ENCODE results near the gene LRRK2.
"Not testable (repeated sequence)": the region's sequence is repeated elsewhere in the genome, so short reads cannot be mapped to it uniquely, and the experiment has no call there.

LRRK2 gene

DNA sequence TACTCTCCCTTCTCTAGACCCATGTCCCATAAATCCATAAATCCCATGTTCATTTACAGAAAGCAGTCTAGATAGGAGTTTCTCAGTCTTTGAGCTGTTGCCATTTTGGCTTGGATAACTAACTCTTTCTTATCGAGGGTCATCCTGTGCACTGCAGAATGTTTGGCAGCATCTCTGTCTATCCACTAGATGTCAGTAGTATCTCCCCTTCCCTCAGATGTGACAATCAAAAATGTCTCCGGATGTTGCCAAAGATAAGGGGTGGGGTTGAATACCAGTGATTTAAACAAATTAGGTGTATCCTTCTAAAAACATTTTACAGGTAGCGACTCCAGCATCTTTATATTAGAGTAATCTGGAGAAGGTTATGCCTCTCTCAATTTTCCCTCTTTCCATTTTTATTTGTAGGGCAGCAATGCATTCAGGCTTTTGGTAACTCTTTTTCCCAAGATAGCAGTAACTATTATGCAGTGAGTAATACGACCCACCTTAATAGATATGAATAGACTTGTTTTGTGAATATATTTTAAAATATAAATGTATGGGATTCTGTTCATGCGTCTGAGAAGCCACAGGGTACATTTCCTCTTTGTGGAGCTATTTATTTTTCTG, 100.7 kb downstream of the LRRK2 start:
- peak; percentile 51 for DNase-seq

DNA sequence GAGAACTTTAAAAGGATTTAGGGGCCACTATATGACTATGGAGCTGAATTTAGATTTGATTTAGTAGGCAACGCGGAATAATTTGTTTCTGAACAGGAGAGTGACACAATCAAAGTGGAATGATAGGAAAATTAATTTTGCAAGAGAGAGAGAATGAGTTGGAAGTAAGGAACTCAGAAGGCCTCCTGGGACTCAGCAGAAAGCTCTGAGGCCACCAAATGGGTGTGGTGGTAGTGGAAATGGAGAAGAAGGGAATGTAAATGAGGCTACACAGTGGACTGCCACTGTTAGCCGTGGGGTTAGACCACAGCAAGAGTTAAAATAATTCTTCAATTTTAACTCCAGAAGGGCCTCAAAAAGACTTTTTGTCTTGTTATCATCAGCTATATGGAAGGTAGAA, 102.7 kb downstream of the LRRK2 start:
- no peak for DNase-seq

DNA sequence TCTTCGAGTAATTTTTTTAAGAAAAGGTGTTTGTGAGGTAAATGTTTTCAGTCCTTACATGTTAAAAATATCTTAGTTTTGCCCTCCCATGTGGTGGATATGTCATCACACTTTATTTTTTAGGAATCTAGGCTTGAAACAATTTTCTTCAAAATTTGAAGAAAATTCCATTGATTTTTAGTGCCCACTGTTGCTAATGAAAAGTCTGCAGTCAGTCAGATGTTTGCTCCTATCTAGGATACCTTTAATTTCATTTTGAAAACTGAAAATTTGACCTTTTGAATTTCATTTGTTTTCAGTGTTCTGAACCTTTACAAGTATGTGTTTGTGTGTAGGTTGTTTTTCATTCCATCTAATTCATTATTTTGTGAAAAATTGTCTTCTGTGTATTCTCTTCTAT, 105.4 kb downstream of the LRRK2 start:
- no peak for DNase-seq

DNA sequence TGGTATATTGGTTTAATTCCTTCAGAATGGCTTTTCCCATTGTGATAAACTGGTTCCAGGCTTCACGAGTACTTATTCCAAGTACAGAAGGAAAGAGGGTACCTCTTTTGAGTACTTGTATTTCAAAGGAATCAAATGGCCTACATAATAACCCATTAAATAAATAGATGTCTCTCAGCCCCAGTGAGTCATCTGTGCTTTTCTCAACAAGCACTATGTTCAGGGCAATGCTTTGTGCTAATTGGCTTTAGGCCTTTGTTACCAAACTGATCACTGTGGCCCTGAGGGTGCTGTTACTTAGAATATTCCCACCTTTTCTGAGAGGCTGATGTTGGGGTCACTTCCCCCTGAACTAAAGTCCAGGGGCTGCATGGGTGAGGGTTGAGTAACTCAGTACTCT, 107.1 kb downstream of the LRRK2 start:
- DNase-seq: no peak

DNA sequence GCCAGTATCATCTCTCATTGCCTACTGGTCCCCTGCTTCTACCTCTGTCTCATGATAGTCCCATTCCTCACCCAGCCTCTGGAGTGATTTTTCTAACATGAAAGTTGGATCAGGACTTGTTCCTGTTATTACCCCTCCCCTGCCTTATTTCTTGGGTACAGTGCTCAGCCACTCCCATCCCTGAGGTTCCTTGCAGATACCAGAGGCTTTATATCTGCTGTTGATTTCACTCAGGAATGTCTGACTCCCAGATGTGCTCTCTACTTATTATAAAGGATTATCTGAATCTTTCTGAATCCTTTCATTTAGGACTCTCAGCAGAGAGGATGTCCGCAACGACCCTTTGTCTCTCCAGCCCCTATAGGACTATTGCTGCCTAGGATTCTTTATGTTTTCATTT, 111.2 kb downstream of the LRRK2 start:
- DNase-seq: no peak

DNA sequence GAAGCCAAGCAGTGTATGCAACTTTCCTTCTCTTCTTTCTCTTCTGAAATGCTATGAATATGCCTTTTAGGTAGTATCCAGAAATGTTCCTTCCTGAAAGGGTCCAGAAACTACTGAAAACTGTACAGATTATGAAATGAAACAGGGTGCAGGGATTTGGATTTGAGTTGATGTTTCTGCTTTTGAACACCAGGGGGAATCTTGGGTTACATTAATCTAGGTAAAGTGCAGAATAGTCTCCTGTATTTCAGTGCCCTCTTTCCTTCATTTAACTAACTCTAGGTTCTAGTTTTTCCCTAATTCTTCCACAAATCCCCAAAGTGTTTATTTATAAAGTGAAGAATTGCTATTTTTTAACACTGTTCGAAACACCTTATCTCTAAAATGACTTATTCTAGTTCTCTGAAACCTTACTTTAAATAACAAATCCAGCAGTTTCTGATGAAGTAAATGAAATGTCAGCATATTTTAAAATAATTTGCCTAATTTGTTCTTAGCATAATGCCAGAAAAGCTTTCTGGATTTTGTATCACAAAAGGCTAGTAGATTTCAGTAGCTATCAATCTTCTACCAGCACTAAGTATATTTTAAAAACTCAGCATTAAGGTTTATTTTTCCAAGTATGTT, 111.9 kb downstream of the LRRK2 start:
- DNase-seq: no peak

DNA sequence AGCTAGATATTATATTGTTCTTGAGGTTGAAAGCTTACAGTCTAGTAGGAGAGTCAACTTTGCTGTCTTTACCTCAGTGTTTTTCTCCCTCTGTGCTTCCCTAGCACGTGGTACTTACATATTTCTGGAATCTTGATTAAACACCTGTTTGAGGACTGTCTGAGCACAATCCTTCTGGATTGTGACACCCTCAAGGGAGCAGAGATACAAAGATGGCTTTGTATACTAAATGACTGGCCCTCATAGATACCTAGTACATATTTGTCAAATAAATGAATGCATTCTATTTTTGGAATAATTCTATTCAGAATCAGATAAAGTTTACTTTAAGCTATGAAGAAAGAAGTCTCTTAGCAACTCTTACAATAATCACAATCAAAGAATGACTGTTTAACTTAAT, 113.3 kb downstream of the LRRK2 start:
- DNase-seq: no peak

DNA sequence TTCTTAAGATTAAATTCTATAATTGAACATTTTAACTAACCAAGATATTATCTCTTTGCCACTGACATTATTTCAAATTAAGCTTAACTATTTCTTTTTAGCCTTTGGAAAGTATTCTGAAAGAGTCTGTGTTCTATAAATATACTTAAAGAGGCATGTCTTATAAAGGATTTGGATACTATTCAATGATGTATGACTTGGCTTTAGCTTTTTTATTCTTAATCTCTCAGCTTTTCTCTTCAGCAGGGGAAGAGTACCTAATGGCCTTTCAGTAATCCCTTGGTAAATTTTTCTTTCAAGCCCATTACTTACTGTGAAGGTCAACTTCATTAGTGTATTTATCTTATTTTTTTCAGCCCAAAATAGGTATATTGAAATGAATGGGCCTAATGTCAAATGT, 113.8 kb downstream of the LRRK2 start:
- DNase-seq: no peak

DNA sequence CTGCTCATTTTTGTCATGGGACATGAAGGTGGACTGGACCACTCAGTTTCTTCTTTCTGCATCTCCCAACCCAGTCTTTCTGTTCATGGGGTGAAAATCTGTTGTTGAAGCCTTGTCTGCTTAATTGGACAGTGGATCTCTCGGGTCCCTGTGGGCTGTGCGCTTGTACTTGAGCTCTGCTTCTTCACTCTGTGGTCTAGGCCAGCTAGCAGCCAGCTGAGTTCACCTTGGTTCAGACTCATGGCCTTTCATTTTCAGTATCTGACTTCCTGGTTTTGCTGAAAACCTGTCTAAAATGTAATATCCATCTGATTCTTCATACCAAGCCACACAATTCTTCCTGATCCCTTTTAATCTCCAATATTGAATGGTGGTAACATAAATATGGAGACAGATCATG, 117.2 kb downstream of the LRRK2 start:
- DNase-seq: no peak

DNA sequence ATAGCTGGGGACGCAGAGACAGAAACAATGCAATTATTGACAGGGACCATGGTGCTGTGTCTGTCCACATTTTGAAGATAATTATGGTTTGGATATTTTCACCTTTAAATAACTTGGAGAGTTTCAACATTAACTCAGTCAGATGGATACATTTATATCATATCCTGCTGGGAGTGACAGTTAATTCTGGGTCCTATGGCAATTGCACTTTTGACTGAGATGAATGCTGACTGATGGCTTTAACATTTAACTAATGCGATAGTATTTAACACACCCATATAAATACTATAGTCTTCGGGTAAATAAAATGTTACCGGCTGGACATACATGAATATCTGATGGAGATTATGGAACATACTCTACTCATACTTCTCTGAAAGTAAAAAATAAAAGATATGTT, 118.3 kb downstream of the LRRK2 start:
- DNase-seq: no peak

DNA sequence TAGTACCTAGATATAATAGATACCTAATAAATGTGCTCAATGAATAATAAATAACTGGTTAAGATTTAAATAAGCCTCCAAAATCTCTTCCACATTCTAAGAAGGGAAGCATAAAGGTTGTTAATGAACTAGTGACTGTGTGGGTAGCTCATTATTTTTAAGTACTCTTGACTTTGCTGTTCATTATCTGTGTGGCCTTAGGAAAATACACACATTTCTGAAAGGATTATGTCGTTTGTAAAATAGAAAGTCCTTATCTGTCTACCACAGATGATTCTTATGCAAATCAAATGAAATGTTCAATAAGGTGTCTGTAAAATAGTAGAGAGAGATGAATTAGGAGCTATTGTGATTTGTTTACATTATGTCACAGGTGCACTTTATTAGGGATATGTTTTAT, 119.5 kb downstream of the LRRK2 start:
- no peak for DNase-seq

DNA sequence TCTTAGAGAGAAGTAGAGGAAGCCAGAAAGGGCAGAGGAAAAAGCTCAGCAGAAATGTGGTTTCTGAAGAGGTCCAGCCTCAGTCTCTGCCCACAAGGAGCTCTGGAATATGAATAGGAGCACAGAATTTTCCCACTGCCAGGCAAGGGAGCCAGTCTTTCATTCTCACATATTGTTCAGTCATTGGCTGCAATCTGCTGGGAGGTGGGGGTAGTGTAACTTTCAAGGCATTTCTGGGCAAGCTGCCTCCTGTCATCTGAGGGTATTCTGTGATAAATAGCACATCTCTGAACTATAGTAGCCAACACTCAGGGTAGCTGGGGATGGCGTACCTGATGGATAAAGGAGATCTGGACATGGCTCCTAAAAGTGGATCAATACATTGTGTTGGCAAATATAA, 127.2 kb downstream of the LRRK2 start:
- DNase-seq: peak; percentile 19

DNA sequence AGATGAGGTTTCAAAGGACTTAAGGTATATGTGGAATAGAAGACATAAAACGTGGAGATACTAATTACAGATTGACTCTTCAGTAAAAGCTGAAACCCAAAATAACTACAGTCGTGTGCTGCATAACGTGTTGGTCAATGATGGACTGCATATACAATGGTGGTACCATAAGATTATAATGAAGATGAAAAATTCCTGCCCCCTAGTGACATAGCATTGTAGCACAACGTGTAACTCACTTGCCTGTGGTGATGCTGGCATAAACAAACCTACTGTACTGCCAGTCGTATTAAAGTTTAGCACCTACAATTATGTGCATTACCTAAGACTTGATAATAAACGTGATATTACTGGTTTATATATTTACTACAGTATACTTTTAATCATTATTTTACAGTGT, 150.3 kb downstream of the LRRK2 start:
- DNase-seq: no peak

DNA sequence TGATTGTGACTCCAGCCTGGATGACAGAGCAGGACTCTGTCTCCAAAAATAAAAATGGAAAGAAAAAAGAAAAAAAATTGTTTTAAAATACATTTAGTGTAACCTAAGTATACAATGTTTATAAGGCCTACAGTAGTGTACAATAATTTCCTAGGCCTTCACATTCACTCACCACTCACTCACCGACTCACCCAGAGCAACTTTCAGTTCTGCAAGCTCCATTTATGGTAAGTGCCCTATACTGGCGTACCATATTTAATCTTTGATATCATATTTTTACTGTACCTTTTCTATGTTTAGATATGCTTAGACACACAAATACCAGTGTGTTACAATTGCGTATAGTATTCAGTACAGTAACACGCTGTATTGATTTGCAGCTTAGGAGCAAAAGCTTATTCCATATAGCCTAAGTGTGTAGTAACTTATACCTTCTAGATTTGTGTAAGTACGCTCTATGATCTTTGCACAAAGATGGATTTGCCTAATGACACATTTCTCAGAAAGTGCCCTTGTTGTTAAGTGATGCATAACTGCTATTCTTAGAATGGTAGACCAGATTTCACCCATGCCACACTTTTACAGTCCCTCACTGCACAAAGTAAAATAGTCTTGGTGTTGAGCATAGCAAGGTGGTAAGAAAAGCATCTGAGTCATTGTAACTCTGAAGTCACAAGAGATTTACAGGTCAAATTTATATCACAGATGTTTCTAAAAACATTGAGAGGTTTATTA, 151.9 kb downstream of the LRRK2 start:
- DNase-seq: no peak

DNA sequence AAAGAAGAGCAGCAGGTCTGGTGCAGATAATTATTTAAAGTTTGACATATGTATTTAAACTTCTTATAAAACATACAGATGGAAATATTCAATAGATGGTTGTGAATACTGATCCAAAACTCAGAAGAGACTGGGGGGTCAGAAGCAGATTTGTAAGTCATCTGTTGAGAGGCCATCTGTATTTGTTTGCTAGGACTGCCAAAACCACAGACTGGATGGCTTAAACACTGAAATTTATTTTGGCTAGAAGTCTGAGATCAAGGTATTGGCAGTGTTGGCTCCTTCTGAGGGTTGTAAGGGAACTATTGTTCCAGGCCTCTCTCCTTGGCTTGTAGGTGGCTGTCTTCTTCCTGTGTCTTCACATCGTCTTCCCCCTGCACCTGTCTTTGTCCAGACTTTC, 153.9 kb downstream of the LRRK2 start:
- no peak for DNase-seq

DNA sequence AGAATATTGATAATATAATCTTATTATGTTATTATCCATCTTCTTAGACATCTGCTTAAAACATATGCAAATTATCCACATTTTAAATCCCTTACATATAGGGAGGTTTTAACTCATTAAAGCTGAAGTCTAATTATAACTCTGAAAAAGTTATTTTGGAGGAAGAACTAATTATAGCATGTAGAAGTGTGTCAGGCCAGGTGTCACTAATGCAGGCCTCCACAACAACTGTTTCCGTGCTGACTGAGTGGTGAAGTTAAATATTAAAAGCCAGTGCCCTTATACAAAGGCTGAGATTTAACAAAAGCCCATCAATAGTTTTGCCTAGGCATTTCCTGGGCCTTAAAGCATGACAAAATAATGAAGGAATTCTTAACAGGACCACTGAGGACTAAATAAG, 157.4 kb downstream of the LRRK2 start:
- no peak for DNase-seq

DNA sequence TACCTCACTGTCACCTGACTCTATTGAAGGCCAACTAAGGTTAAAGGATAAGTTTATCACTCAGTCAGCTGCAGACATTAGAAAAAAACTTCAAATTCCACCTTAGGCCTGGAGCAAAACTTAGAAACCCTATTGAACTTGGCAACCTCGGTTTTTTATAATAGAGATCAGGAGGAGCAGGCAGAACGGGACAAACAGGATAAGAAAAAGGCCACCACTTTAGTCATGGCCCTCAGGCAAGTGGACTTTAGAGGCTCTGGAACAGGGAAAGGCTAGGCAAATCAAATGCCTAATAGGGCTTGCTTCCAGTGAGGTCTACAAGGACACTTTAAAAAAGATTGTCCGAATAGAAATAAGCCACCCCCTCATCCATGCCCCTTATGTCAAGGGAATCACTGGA, 162.5 kb downstream of the LRRK2 start:
- DNase-seq: not testable (repeated sequence)

DNA sequence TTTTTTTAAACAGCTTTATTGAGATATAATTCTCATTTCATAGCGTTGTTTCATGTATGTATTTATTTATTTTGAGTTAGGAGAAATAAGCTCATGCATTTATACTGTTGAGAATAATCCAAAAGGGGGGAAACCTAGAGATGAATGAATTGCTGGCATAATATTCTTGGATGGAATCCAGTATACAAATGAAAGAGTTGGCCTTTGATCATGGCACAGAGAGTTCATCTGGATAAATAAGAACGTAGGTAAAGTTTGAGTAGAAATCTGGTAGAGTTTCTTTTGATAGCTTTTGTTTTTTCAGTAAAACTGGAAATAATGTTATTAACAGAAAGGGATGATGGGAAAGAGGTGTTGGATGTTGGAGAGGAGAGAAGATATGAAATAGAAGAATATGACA, 166.2 kb downstream of the LRRK2 start:
- no peak for DNase-seq

DNA sequence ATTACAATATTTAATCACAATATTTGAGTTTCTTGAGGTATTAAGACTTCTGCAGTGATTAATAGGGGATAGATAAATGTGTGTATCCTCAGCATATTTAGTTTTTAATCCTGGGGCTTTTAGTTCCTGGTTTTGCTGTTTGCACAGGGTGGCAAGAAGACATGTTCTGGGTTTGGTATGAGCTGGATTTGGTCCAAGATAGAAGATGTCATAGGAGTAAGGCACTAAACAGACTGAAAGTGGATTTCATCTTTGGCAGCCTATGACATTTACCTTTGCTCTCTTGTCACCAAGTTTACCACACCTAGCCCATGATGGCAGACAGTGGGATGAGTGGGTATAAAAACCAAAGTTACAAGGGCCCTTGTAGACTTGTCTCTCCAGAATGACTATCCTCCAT, 168.2 kb downstream of the LRRK2 start:
- DNase-seq: no peak

DNA sequence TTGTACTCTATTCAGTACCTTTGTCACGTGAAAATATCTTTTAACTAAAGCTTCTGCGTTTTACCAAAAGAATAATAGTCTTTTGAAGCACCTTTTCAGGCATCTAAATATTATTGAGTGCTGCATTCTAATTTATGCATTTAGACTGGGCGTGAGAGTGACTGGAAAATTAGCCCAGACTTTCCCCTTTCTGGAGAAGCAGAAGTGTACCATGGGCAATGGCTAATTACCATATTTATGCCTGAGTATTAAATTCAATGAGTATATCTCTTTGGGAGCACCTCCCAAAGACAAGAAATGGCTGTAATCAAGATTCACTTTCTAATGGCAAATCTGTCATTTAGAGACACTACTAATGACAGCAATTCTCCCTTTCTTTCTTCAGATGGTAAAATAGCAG, 174.9 kb downstream of the LRRK2 start:
- DNase-seq: no peak

DNA sequence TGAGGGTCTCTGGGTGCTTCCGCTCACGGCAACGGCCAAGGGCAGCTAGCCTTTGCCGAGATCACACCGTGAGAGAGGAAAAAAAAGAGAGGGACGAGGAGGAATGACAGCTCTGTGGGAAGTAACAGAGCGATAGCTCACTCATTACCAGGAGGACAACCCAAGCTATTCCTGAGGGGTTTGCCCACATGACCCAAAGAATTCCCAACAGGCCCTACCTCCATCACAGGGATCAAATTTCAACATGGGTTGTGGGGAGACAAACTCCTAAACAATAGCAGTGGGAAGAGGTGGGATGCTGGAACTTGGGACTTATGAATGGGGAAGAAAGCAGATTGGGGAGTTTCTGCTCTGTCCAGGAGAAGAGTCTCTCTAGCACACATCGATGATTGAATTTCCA, 180.6 kb downstream of the LRRK2 start:
- no peak for DNase-seq

Measured in NCI-H226 (cell line).